GM19193 (cell line): Measurements from ENCODE around the gene HMGN1.

ENCODE experiments used
- POLR2A ChIP-seq: IDR thresholded peaks from 4 replicates; pipeline ENCODE4 v1.6.1; 2011; ENCODE audit not compliant: insufficient read depth, insufficient read length; ENCODE audit errors: extremely low read depth

HMGN1 gene

DNA sequence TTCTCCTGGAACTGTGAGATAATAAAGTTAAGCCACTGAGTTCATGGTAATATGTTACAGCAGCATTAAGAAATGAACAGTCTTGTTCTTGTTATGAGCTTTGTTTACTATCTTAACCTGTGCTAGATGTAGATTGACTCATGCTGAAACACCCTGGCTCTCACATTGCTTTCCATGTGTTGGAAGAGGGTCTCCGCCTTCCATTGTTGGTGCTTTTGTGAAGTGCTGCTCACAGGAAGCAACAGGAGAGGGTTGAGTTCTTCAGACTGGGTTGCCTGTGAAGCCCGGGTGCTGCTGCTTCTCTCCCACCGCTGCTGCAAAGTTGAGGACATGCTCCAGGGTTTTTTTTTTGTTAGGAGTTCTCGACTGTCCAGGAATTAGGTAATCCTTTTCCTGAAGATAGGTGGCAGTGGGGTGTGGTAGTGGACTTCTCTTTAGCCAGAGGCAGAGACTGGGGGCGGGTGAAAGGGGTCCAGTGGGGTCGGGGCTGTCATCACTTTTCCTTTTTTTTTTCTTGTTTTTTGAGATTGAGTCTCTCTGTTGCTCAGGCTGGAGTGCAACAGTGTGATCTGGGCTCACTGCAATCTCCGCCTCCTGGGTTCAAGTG, 28.7 kb upstream of the HMGN1 start:
- no peak for TF ChIP-seq POLR2A

DNA sequence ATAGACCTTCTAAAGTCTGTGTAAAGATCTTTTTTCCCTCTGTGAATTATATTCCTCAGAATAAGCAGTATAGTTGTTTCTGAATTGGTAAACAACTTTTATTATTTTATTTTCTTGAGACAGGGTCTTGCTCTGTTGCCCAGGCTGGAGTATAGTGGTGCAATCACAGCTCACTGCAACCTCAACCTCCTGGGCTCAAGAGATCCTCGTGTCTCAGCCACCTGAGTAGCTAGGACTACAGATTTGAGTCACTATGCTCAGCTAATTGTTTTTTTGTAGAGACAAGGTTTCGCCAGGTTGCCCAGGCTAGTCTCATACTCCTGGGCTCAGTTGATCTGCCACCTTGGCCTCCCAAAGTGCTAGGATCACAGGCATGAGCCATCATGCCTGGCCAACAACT, 26.6 kb upstream of the HMGN1 start:
- no peak for TF ChIP-seq POLR2A

DNA sequence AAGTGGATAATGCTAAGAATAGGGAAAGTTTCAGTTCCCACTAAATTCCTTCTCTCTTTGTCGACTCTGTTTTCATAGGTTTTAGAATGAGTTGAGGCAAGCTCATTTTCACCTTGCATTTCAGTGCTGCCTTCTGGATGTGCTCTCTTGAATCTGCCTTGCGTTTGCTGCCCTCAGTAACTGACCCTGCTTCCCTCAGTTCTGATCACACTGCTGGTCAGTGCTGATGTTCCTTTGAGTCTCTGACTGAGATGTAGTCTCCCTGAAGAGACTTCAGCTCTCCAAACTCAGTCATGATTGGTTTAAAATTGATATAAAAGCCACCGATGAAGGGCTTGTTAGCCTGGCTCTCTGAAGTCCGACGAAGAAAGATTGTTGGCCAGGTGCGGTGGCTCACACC, 25.2 kb upstream of the HMGN1 start:
- TF ChIP-seq POLR2A: no peak

DNA sequence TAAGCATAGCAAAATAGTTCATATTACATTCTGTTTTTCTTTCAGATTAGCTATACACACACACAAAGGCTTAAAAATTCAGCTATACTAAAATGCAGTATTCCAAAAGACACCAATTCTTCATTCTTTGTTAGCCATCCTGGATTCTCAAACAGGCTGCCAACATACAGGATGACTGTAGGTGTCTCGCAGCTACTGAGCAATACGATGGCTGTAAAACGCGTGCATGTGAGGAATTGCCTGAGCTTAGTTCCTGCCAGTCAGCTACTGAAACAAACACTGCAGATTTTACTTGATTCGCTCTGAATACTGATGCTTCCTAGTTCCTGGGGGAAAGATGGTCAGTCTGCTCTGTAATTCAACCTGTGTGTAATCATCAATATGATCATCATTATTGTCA, 24.7 kb upstream of the HMGN1 start:
- no peak for TF ChIP-seq POLR2A

DNA sequence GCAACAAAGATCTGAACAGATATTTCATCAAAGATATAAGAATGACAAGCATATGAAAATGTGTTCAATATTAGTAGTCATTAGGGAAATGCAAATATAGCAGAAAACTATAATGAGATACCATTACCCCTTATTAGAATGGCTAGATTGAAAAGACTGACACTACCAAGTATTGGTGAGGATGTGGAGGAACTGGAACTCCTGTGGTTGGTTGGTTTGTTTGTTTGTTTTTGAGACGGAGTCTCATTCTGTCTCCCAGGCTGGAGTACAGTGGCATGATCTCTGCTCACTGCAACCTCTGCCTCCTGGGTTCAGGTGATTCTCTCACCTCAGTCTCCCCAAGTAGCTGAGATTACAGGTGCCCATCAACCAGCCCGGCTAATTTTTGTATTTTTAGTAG, 18.9 kb upstream of the HMGN1 start:
- TF ChIP-seq POLR2A: no peak

DNA sequence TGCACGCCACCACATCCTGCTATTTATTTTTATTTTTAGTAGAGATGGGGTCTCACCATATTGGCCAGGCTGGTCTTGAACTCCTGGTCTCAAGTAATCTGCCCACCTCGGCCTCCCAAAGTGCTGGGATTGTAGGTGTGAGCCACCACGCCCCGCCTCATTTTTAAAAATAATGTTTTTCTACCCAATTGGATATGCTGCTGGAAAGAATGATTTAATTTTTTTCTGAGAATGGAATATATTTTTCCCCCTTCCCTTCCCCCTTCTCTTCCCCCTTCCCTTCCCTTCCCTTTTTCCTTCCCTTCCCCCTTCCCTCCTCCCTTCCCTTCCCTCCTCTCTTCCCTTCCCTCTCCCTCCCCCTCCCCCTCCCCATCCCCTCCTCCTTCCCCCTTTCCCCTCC, 17.7 kb upstream of the HMGN1 start:
- no peak for TF ChIP-seq POLR2A

DNA sequence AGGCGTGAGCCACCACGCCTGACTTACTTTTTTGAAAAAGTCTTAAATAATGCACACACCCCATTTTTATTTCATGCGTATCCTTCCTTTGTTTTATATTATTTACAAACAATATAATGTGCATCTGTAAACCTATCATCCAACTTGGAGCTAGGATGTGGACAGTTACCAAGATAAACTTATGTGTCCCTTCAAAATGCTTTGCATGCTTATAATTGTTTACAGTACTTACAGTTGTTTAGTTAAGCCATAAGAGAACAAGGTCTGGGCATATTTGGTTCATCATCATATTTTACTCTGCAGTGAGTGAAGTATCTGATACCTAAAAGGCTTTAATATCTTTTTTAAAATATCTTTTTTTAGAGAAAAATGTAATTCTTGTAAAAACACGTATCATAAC, 16.1 kb upstream of the HMGN1 start:
- no peak for TF ChIP-seq POLR2A

DNA sequence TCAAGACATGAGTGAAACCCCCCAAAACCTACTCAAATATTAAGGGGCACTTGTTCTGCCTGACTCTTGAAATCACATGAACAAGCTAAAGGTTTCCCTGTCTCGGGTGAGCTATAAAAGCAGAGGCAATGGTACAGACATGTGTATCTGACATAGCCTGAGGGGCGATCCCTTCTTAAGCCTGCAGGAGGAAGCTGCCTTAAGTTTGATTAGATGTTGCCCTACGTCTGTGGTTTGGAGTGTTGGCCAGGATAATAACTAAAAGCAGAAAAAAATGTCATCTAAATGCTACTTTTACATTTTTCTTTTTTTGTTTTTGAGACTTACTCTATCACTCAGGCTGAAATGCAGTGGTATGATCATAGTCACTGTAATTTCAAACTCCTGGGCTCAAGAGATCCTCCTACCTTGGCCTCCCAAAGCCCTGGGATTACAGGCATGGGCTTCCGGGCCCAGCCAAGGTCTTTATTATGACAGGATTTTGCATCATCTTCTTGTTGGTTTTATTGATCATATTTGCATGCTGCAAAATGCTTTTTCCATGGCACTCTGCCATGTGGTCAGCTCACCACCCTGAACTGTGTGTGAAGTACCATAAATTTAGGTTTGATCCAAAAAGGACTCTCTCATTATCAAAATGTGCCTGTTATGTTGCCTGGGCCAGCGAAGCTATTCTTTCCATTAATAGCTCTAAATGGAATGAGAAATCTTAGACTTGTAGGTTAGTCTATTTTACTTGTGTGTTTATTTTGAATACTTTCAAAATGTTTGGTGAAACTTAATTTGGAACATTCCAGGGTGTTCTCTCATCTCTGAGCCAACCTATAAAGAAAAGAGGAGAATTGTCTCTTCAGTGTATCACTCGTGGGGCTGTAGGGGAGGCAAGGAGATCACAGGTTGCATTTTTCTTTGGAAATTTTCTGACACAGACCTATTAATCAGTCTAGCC, 15.0 kb upstream of the HMGN1 start:
- TF ChIP-seq POLR2A: no peak

DNA sequence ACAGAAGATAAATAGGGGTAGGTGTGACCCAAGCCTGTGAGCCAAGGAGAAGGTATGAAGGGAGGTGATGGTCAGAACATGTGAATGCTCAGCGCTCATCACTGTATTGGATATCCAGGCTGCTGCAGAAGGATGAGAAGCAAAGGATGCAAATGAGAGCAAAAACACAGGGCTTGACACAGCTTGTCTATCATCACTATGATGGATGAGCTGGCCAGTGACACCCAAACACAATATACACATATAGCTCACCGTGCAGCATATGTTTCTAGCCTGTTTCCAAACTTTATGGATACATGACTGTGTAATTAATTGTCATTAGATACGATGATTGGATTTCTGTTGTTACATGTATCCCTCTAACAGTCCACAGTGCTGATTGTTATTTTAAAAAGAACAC, 13.8 kb upstream of the HMGN1 start:
- no peak for TF ChIP-seq POLR2A

DNA sequence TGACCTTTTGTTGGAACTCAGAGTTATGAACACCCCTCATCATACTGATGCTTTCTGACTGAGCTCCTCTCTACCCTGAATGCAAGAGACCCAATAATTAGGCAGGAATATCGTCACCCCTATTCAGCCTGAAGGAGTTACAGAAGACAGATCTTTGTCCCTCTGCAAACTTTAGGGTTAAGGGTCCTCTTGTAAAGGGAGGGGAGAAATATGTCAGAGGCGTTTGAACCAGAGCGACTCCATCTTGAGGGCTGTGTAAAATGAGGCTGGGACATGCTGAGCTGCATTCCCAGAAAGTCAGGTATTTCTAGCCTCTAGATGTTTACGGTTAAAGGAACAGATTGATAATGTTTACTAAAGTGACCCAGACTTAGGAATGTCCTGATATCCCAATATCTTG, 10.5 kb upstream of the HMGN1 start:
- TF ChIP-seq POLR2A: no peak

DNA sequence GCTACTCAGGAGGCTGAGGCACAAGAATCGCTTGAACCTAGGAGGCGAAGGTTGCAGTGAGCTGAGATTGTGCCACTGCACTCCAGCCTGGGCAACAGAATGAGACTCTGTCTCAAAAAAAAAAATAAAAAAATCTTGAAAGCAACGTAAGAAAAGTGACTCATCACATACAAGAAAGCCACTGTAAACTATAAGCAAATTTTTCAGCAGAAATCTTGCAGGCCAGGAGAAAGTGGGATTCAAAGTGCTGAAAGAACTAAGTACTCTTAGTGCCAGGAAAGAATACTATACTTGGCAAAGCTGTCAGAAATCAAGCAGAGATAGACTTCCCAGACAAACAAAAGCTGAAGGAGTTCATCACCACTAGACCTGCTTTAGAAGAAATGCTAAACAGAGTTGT, 4.4 kb upstream of the HMGN1 start:
- no peak for TF ChIP-seq POLR2A

DNA sequence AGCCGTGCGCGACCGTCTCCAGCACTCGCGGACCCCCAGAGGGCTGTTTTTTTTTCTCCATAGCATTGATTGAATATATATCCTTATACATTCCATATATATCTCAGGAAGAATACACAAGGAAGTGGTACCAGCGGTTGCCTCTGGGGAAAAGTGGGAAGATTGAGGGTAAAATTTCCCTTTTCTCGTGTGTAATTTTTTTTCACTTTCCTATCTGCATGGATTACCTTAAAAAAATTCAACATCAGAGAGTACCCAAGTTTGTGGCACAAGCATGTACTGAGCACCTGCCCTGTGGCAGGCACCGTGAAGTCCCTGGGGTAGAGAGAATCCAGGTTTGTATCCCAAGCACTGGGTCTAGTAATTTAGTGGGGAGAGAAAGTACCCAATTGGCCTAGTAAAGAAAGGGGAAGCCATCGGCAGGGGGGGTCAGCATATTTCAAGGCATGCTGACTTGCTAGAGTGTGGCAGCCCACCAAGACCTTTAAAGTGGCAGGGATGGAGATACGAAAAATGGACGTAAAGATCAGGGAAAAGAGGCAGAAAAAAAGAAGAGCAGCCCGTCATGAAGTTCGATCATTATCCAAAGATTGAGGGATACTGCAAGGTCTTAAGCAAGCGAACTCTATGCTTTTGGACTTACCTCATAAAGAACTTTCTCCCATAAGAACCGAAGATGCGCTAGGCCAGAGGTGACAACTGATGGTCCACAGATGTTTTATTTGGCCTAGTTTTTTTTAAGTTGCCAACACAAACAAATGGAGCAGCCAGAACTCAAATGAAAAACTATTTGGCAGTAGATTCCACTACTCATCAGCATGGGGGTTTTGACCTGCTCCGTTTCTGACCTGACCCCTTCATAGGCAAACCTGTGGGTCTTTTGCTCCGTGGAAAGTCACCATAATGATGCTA, 1.5 kb upstream of the HMGN1 start:
- TF ChIP-seq POLR2A: no peak

DNA sequence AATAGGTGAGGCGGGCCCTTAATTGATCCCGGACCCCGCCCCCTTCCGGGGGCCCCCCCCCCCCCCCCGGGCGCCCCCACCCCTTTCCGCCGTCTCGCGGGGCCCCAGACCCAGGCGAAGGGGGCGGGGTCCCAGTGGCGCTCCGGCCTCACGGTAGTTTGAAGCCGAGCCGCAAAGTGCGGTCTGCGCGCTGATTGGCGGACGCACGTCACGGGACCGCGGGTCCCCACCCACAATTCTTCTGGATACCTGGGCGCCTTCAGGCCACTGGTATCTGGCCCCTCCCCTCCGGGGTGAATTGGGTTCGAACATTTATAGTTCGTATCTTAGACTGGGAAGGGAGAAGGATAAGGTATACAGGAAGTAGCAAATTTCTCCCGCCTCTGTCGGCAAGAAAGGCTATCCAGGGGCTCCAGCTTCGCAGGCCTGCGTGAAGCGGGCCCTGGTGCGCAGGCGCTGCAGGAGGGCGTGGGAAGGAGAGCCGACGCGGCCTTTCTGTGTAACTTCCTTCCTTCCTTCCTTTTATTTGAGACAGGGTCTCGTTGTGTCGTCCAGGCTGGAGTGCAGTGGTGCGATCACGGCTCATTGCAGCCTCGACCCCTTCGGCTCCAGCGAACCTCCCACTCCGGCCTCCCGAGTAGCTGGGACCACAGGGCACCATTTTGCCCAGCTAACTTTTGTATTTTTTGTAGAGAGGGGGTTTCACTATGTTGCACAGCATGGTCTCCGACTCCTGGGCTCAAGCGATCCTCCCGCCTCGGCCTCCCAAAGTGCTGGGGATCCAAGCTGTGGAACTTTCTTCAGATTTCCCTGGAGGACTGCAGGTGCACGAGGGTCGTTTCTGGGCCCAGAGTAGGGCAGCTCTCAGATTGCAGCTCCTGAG, 564 bp upstream of the HMGN1 start:
- peak; percentile 83 for TF ChIP-seq POLR2A

DNA sequence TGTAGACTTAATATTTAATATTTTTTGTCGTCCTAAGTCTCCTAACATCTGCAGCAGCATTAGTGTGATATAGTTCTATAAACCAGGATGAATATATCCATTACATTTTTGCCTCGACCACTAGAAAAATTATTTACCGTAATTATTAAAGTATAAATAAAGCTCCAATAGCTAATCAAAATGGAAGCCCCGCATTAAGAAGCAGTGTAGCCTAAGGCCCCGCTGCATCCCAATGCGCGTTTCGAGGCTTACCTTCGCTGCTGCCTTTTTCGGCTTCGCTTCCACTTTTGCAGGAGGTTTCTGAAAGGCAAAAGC, 891 bp downstream of the HMGN1 start:
- TF ChIP-seq POLR2A: no peak

DNA sequence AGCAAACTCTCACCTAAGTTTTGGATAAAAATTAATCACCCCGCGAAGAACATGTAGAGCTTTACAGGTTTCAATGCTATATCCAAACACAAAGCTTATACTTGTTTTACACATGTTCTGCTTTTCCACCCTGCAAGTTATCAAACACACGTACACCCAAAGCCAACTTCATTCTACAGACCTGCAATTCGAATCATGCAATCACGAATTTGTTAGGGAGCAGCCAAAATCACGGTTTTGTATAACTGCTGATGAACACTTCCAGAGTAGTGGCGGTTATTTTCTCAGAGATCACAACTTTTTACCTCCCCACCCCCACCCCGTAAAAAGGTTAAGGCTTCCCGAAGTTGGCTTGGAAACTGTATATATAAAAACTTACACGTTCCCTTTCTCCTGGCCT, 1.4 kb downstream of the HMGN1 start:
- no peak for TF ChIP-seq POLR2A

DNA sequence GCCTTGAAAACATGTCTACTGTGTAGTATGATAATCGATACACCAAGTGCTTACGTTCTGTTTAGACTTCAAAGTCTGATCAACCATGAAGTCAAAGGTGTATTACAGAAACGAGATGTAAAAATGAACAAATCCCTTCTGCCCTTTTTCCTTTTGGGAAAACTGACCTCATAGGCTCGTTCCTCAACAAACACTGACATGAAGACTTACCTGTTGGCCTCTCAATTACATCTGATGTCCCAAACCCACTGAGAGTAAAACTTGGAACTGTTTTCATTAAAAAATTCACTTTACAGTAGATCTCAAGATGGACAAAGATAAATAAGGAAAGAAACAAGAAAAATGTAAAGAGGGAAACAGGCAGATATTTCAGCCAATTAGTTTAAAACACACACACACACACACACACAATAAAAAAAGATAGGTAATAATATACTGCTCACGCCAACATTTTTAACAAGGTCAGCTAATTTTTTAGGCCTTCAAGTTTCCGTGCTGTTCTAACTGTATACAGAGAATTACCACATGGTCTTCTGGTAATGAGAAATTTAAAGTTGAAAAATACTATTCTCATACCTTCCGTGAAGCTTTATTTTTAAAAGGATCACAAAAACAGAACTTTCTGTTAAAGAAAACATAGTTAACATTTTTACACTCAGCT, 2.1 kb downstream of the HMGN1 start:
- TF ChIP-seq POLR2A: no peak
